ENCODE measurements around the gene ZNF507.
"Not testable (repeated sequence)": the region's sequence is repeated elsewhere in the genome, so short reads cannot be mapped to it uniquely, and the experiment has no call there.

The ZNF507 gene

GRCh38 chr19:32415669-32416068 lies 70.3 kb downstream of the ZNF507 start:
- no peak for DNase-seq

GRCh38 chr19:32416749-32417456 lies 71.5 kb downstream of the ZNF507 start:
- no peak for DNase-seq

- DNase-seq, result no peak
These were observed 72.7 kb downstream of the ZNF507 start for GRCh38 chr19:32418155-32418554.

- DNase-seq, result no peak
These were observed 76.4 kb downstream of the ZNF507 start for GRCh38 chr19:32421589-32422361.

- DNase-seq, result no peak
These were observed 77.0 kb downstream of the ZNF507 start for GRCh38 chr19:32422435-32422834.

- DNase-seq, result not testable (repeated sequence)
These were observed 78.5 kb downstream of the ZNF507 start for GRCh38 chr19:32423944-32424343.

- no peak for DNase-seq
These were observed 82.1 kb downstream of the ZNF507 start for GRCh38 chr19:32427536-32427935.

- no peak for DNase-seq
These were observed 91.3 kb downstream of the ZNF507 start for GRCh38 chr19:32436692-32437091.

GRCh38 chr19:32437096-32437495 lies 91.7 kb downstream of the ZNF507 start:
- no peak for DNase-seq

Data from activated naive CD4-positive, alpha-beta T cell (primary cell).